SK-N-SH (cell line): ENCODE results near the gene HBA2. TPM values are rescaled to one million over a fixed set of nuclear protein-coding genes. Genes with fewer than 3 reads are reported as not detected.

Experiments used
- CTCF ChIA-PET: fragments of 300-600, 350-600 bp; formaldehyde crosslinking; extraction: SDS; loops from one replicate; lab custom pipeline; 2021; lab: Yijun Ruan, JAX
- POLR2A ChIA-PET: fragments of 350-600 bp; sonication (Branson Sonifier 250); formaldehyde crosslinking; extraction: SDS; loops from one replicate; lab custom pipeline; 2020; ENCODE audit warnings: antibody characterized with exemption, inconsistent platforms; lab: Yijun Ruan, JAX
- DNase-seq: peaks from one replicate; pipeline ENCODE4 v3.0.0; 2012
- H2AFZ ChIP-seq: fragments of 200-600 bp; sonication (generic); 2 replicates; pipeline ENCODE4 v1.8.1; 2016; ENCODE audit warnings: antibody characterized with exemption, mild to moderate bottlenecking, low read depth
- H3F3A ChIP-seq: fragments of 200-600 bp; sonication (generic); replicated peaks from 2 replicates; pipeline ENCODE3; 2016; ENCODE audit warnings: antibody characterized with exemption, mild to moderate bottlenecking; ENCODE audit not compliant: insufficient read depth
- H3K27ac ChIP-seq, 2 experiments: fragments of 200-500 bp in 1 of 2; fragments of 200-600 bp in 1 of 2; sonication (Bioruptor generic) in 1 of 2; sonication (generic), shearing (Covaris generic) in 1 of 2; 2 replicates each; pipeline versions ENCODE4 v1.5.1 to v1.6.1; 2014 to 2016; ENCODE audit warnings: low read depth in 2 of 2, inconsistent platforms in 1 of 2, low read length in 1 of 2, mild to moderate bottlenecking in 1 of 2, mixed read lengths in 1 of 2
- H3K27me3 ChIP-seq: fragments of 200-600 bp; sonication (generic), shearing (Covaris generic); 2 replicates; pipeline ENCODE4 v1.6.1; 2016; ENCODE audit warnings: mixed run types; ENCODE audit not compliant: insufficient read depth
- H3K36me3 ChIP-seq, 2 experiments: fragments of 200-500 bp in 1 of 2; fragments of 200-600 bp in 1 of 2; sonication (Bioruptor generic) in 1 of 2; sonication (generic) in 1 of 2; replicated peaks in 1 of 2; 2 replicates each; pipeline versions ENCODE3 to v1.5.1; 2014 to 2016; ENCODE audit warnings: low read length in 1 of 2, mild to moderate bottlenecking in 1 of 2; ENCODE audit not compliant: insufficient read depth in 2 of 2, control insufficient read depth in 1 of 2
- H3K4me1 ChIP-seq, 2 experiments: fragments of 200-500 bp in 1 of 2; fragments of 200-600 bp in 1 of 2; sonication (Bioruptor generic) in 1 of 2; sonication (generic), shearing (Covaris generic) in 1 of 2; 2 replicates each; pipeline versions ENCODE4 v1.5.1 to v1.6.1; 2014 to 2016; ENCODE audit warnings: low read depth in 1 of 2, low read length in 1 of 2, mixed run types in 1 of 2; ENCODE audit not compliant: insufficient read depth in 2 of 2, control insufficient read depth in 1 of 2
- H3K4me2 ChIP-seq: fragments of 200-600 bp; sonication (generic), shearing (Covaris generic); 2 replicates; pipeline ENCODE4 v1.6.1; 2017; ENCODE audit warnings: mixed run types
- H3K4me3 ChIP-seq, 2 experiments: fragments of 200-500 bp in 1 of 2; fragments of 200-600 bp in 1 of 2; sonication (Bioruptor generic) in 1 of 2; sonication (generic), shearing (Covaris generic) in 1 of 2; 2 replicates each; pipeline versions ENCODE4 v1.5.1 to v1.8.1; 2014 to 2016; ENCODE audit warnings: low read depth in 2 of 2, inconsistent platforms in 1 of 2, low read length in 1 of 2, mild to moderate bottlenecking in 1 of 2, mixed read lengths in 1 of 2, moderate library complexity in 1 of 2
- H3K79me2 ChIP-seq: fragments of 200-600 bp; sonication (generic); 2 replicates; pipeline ENCODE4 v1.8.1; 2017; ENCODE audit warnings: mild to moderate bottlenecking; ENCODE audit not compliant: insufficient read depth
- H3K9ac ChIP-seq: fragments of 200-600 bp; sonication (generic); 2 replicates; pipeline ENCODE4 v1.6.1; 2017; ENCODE audit warnings: mixed run types
- H3K9me2 ChIP-seq: fragments of 200-600 bp; sonication (generic); 2 replicates; pipeline ENCODE4 v1.6.1; 2017; ENCODE audit warnings: mixed run types
- H3K9me3 ChIP-seq: fragments of 200-600 bp; sonication (generic); 2 replicates; pipeline ENCODE4 v1.6.1; 2017; ENCODE audit warnings: mixed run types, mild to moderate bottlenecking, moderate library complexity
- H4K20me1 ChIP-seq: fragments of 200-600 bp; sonication (generic); 2 replicates; pipeline ENCODE4 v1.6.1; 2017; ENCODE audit warnings: mild to moderate bottlenecking, mixed run types; ENCODE audit not compliant: insufficient read depth
- CTCF ChIP-seq: fragments of 200-600 bp; sonication (generic); IDR thresholded peaks from 2 replicates; pipeline ENCODE4 v1.6.1; 2017; ENCODE audit warnings: antibody characterized with exemption, mild to moderate bottlenecking, moderate library complexity
- GATA2 ChIP-seq: sonication (generic); formaldehyde crosslinking; IDR thresholded peaks from 2 replicates; pipeline ENCODE4 v1.5.0; 2020; ENCODE audit warnings: mild to moderate bottlenecking, missing genetic modification reagents
- MEF2A ChIP-seq: IDR thresholded peaks from 2 replicates; pipeline ENCODE4 v1.4.0; 2012; ENCODE audit warnings: low read depth, borderline replicate concordance
- MXI1 ChIP-seq: IDR thresholded peaks from 2 replicates; pipeline ENCODE4 v1.6.1; 2012; ENCODE audit warnings: mild to moderate bottlenecking, low read depth, low read length, improper control_type of control experiment
- RXRA ChIP-seq: IDR thresholded peaks from 2 replicates; pipeline ENCODE4 v1.4.0; 2012; ENCODE audit warnings: low read depth, mild to moderate bottlenecking, borderline replicate concordance
- SIN3A ChIP-seq: IDR thresholded peaks from 2 replicates; pipeline ENCODE4 v1.6.1; 2012; ENCODE audit warnings: low read depth, mild to moderate bottlenecking, low read length, moderate library complexity, borderline replicate concordance
- SMC3 ChIP-seq: IDR thresholded peaks from 2 replicates; pipeline ENCODE4 v1.6.1; 2012; ENCODE audit warnings: low read depth, low read length, improper control_type of control experiment
- TAF1 ChIP-seq: IDR thresholded peaks from 2 replicates; pipeline ENCODE4 v1.6.1; 2012; ENCODE audit warnings: low read depth, mild to moderate bottlenecking, low read length, moderate library complexity, borderline replicate concordance
- TCF12 ChIP-seq: IDR thresholded peaks from 2 replicates; pipeline ENCODE4 v1.4.0; 2012
- WGBS: methylation state at CpG from one replicate; pipeline ENCODE4 v1.1.6; 2017; ENCODE audit warnings: low lambda C conversion rate; 5-methylcytosine and 5-hydroxymethylcytosine counted together
- polyA plus RNA-seq, 3 experiments: library from polyadenylated mRNA; depleted of rRNA; stranded (reverse); fragments of >200 nt; gene quantifications; 2 replicates each; pipeline ENCODE4 v1.2.3, GENCODE V29; 2012
- TF ChIP-seq, protein P1 (sequence below): IDR thresholded peaks from 2 replicates; pipeline ENCODE4 v1.4.0; 2012; ENCODE audit warnings: low read depth, borderline replicate concordance
- TF ChIP-seq, protein P2 (sequence below): fragments of 150-350 bp; IDR thresholded peaks from 2 replicates; pipeline ENCODE4 v1.6.1; 2016; ENCODE audit warnings: mild to moderate bottlenecking, low read depth, low read length

HBA2 gene
- polyA plus RNA-seq, 1 of the 3 experiments (the other 2 are of a cell fraction), result not detected

- CTCF ChIA-PET, result interaction anchor here (1.1 to 5.8 kb wide), 4 partner anchors 12 to 50 kb away, joined by 3 to 31 read pairs (median 8); partner anchors contain the start of gene HBQ1
- Histone ChIP-seq H3K4me2 (no peak overlapping the region), H3K79me2 (peaks cover 52% of the 10 kb centered on the region), H2AFZ (no peak overlapping the region), H3K4me3 (no peak overlapping the region), H3K4me1 (no peaks in the 10 kb centered on the region), H4K20me1 (no peaks in the 10 kb centered on the region), H3K36me3 (no peaks in the 10 kb centered on the region), H3K27me3 (no peaks in the 10 kb centered on the region), H3K9me2 (no peaks in the 10 kb centered on the region), H3F3A (peaks cover 9% of the 10 kb centered on the region), H3K9me3 (no peaks in the 10 kb centered on the region), H3K9ac (no peak overlapping the region), H3K27ac (no peak overlapping the region)
- POLR2A ChIA-PET, result no interaction called here
- WGBS, result 97% methylated on average over 15 of the region's 15 CpGs
- DNase-seq, result no peak
- TF ChIP-seq CTCF (no peak), TAF1 (no peak), SMC3 (no peak), TCF12 (no peak), MXI1 (no peak), SIN3A (no peak), GATA2 (CRISPR knock-in tag) (no peak)
- TF ChIP-seq, protein P1, sequence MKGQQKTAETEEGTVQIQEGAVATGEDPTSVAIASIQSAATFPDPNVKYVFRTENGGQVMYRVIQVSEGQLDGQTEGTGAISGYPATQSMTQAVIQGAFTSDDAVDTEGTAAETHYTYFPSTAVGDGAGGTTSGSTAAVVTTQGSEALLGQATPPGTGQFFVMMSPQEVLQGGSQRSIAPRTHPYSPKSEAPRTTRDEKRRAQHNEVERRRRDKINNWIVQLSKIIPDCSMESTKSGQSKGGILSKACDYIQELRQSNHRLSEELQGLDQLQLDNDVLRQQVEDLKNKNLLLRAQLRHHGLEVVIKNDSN, result no peak
Measured at GRCh38 chr16:130533-131173, 42.0 kb upstream of the HBA2 start.

DNA sequence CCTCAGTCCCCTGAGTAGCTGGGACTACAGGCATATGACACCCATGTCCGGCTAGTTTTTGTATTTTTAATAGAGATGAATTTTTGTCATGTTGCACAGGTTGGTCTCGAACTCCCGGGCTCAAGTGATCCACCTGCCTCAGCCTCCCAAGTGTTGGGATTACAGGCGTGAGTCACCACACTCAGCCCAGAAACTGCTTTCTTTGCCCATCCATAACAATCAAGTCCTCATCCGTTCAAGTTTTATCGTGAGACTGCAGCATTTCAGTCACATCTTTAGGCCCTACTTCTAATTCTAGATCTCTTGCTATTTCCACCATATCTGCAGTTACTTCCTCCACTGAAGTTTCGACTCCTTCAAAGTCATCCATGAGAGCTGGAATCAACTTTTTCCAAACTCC, 40.6 kb upstream of the HBA2 start:
- Histone ChIP-seq H3K9me3 (no peaks in the 10 kb centered on the region), H4K20me1 (no peaks in the 10 kb centered on the region), H3K4me2 (no peak overlapping the region), H3F3A (peaks cover 9% of the 10 kb centered on the region), H3K79me2 (peaks cover 66% of the 10 kb centered on the region), H3K27ac (no peak overlapping the region), H3K9me2 (no peaks in the 10 kb centered on the region), H3K27me3 (no peaks in the 10 kb centered on the region), H3K4me1 (peaks cover under 1 to 4% of the 10 kb centered on the region in 2 experiments; a peak in 1 of 4 replicates), H2AFZ (no peak overlapping the region), H3K36me3 (peaks cover 0 to 4% of the 10 kb centered on the region in 2 experiments), H3K4me3 (no peak overlapping the region), H3K9ac (no peak overlapping the region)
- ChIA-PET CTCF (interaction anchor here (1.1 to 5.8 kb wide), 4 partner anchors 14 to 48 kb away, joined by 3 to 31 read pairs (median 18); partner anchors contain the start of gene HBQ1), POLR2A (interaction anchor here (0.6 kb wide), 1 partner anchor 46 kb away, joined by 5 read pairs; no protein-coding TSS in a partner anchor)
- TF ChIP-seq MEF2A, result no peak
- no peak for TF ChIP-seq RXRA
- TF ChIP-seq, protein P2, sequence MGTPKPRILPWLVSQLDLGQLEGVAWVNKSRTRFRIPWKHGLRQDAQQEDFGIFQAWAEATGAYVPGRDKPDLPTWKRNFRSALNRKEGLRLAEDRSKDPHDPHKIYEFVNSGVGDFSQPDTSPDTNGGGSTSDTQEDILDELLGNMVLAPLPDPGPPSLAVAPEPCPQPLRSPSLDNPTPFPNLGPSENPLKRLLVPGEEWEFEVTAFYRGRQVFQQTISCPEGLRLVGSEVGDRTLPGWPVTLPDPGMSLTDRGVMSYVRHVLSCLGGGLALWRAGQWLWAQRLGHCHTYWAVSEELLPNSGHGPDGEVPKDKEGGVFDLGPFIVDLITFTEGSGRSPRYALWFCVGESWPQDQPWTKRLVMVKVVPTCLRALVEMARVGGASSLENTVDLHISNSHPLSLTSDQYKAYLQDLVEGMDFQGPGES, result no peak
- no peak for DNase-seq
- WGBS, result 93% methylated on average over 7 of the region's 7 CpGs
